K562 (cell line): ENCODE measurements around the gene CHRND.

ENCODE experiments used
- TCF7 ChIP-seq: sonication (generic); IDR thresholded peaks from 2 replicates; pipeline ENCODE4 v1.6.1; 2016; ENCODE audit warnings: antibody characterized with exemption, borderline replicate concordance
- ZFX ChIP-seq: sonication (generic); formaldehyde crosslinking; IDR thresholded peaks from 2 replicates; pipeline ENCODE4 v1.8.0; 2022; ENCODE audit warnings: mild to moderate bottlenecking, missing genetic modification reagents, moderate library complexity
- TF ChIP-seq, protein P1 (sequence below), 3 experiments: IDR thresholded peaks in 2 of 3; conservative IDR thresholded peaks in 1 of 3; 2 replicates each; pipeline ENCODE4 v1.5.1; 2011 to 2012; ENCODE audit warnings: low read length in 3 of 3, mild to moderate bottlenecking in 3 of 3, control low read depth in 2 of 3, improper control_type of control experiment in 1 of 3, inconsistent platforms in 1 of 3, low read depth in 1 of 3, mixed read lengths in 1 of 3, moderate library complexity in 1 of 3; ENCODE audit not compliant: insufficient read depth in 2 of 3

DNA sequence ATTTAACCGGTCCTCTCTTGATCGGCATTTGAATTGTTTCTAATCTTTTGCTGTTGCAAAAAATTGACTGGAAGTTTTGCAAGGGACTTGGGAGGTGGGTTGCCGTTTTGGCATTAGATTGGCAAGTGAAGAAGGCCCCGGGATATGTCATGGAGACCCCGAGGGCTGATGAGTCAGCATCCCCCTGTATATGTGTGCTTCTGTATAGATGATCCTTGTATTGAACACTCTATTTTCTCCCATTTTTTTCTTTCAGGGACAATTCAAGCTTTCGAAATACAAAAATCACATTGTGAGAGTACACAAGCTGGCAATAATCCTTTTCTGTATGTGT is 54.7 kb downstream of the CHRND start:
- TF ChIP-seq TCF7 (no peak), ZFX (CRISPR knock-in tag) (no peak)
- TF ChIP-seq, protein P1, sequence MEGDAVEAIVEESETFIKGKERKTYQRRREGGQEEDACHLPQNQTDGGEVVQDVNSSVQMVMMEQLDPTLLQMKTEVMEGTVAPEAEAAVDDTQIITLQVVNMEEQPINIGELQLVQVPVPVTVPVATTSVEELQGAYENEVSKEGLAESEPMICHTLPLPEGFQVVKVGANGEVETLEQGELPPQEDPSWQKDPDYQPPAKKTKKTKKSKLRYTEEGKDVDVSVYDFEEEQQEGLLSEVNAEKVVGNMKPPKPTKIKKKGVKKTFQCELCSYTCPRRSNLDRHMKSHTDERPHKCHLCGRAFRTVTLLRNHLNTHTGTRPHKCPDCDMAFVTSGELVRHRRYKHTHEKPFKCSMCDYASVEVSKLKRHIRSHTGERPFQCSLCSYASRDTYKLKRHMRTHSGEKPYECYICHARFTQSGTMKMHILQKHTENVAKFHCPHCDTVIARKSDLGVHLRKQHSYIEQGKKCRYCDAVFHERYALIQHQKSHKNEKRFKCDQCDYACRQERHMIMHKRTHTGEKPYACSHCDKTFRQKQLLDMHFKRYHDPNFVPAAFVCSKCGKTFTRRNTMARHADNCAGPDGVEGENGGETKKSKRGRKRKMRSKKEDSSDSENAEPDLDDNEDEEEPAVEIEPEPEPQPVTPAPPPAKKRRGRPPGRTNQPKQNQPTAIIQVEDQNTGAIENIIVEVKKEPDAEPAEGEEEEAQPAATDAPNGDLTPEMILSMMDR (IDR thresholded peaks at IDR 0.05 in 2 of 3, conservative IDR thresholded peaks at IDR 0.05 in 1 of 3; ENCODE audit: insufficient read depth in 2 of 3, low read depth in 1 of 3, low read length in 3 of 3) = no peak
